Upper lobe of right lung (tissue), 1 donor: ENCODE measurements around the gene MAFG. TPM values are rescaled to one million over a fixed set of nuclear protein-coding genes. Genes with fewer than 3 reads are reported as not detected.
A peak's percentile ranks its signal among the peaks of the same experiment; 100 is the strongest.

Experiments
- ATAC-seq: fragments of 200-7000 bp; cut with Tn5 transposase; one replicate; pipeline ENCODE4 v1.9.1; 2020; ENCODE audit warnings: mild to moderate bottlenecking, moderate library complexity
- DNase-seq: peaks from one replicate; pipeline ENCODE4 v3.0.0-alpha.2; 2020
- H3K27ac ChIP-seq: fragments of 200-600 bp; one replicate; pipeline ENCODE4 v1.8.0; 2022
- H3K27me3 ChIP-seq: fragments of 200-600 bp; one replicate; pipeline ENCODE4 v1.8.0; 2022; ENCODE audit warnings: mild to moderate bottlenecking
- H3K36me3 ChIP-seq: fragments of 200-600 bp; one replicate; pipeline ENCODE4 v1.8.0; 2022
- H3K4me1 ChIP-seq: fragments of 200-600 bp; one replicate; pipeline ENCODE4 v1.8.0; 2022
- H3K4me3 ChIP-seq: fragments of 200-600 bp; one replicate; pipeline ENCODE4 v1.8.0; 2022; ENCODE audit warnings: mild to moderate bottlenecking
- H3K9me3 ChIP-seq: fragments of 200-600 bp; one replicate; pipeline ENCODE4 v1.8.0; 2022
- CTCF ChIP-seq: fragments of 200-600 bp; IDR thresholded peaks from one replicate; pipeline ENCODE4 v1.8.0; 2022; ENCODE audit warnings: antibody characterized with exemption
- intact Hi-C: fragments of 100-400 bp; cut with DNase I; formaldehyde crosslinking; loops from one replicate; pipeline ENCODE4 v1.11.0; 2022
- total RNA-seq: library from RNA; stranded (reverse); fragmentation: NEBNext Ultra II Directional; extraction: Animal tissue kit (Norgen Biotek cat#: 25700); gene quantifications from one replicate; pipeline ENCODE4 v1.2.1, GENCODE V29; 2021
- donor health status: DM: no; HTN: yes; CAD: no; lungs with severe emphysema.

Gene MAFG
- total RNA-seq, 1 donor from 2014 or later: 35.9 TPM

- no peak for ATAC-seq
- intact Hi-C loops: no loop called here
- H3K4me3 ChIP-seq: no peak overlapping the region
- H3K9me3 ChIP-seq: no peaks in the 10 kb centered on the region
- TF ChIP-seq CTCF: no peak
- no peak for DNase-seq
- H3K4me1 ChIP-seq: peaks cover 14% of the 10 kb centered on the region
- no peaks in the 10 kb centered on the region for H3K27me3 ChIP-seq
- H3K27ac ChIP-seq: no peak overlapping the region
- H3K36me3 ChIP-seq: peaks cover 67% of the 10 kb centered on the region
Observed at GRCh38 chr17:81885454-81885853, 42.1 kb downstream of the MAFG start.

GRCh38 chr17:81884968-81885367, 42.6 kb downstream of the MAFG start:
- Histone ChIP-seq H3K4me3 (no peak overlapping the region), H3K27ac (no peak overlapping the region), H3K9me3 (no peaks in the 10 kb centered on the region), H3K27me3 (no peaks in the 10 kb centered on the region), H3K36me3 (peaks cover 65% of the 10 kb centered on the region), H3K4me1 (peaks cover 9% of the 10 kb centered on the region)
- TF ChIP-seq CTCF: no peak
- DNase-seq: no peak
- ATAC-seq: no peak
- intact Hi-C loops: no loop called here

GRCh38 chr17:81884520-81884919, 43.0 kb downstream of the MAFG start:
- no peak for TF ChIP-seq CTCF
- H3K4me3 ChIP-seq: no peak overlapping the region
- H3K4me1 ChIP-seq: peaks cover 4% of the 10 kb centered on the region
- H3K27me3 ChIP-seq: no peaks in the 10 kb centered on the region
- H3K9me3 ChIP-seq: no peaks in the 10 kb centered on the region
- DNase-seq: no peak
- no peak overlapping the region for H3K27ac ChIP-seq
- H3K36me3 ChIP-seq: peaks cover 64% of the 10 kb centered on the region
- ATAC-seq: peak; percentile 21
- intact Hi-C loops: no loop called here

- DNase-seq (no peak), ATAC-seq (no peak)
- no peak overlapping the region for H3K4me3 ChIP-seq
- H3K27ac ChIP-seq: no peak overlapping the region
- no peaks in the 10 kb centered on the region for H3K9me3 ChIP-seq
- intact Hi-C loops: no loop called here
- no peaks in the 10 kb centered on the region for H3K27me3 ChIP-seq
- no peaks in the 10 kb centered on the region for H3K4me1 ChIP-seq
- TF ChIP-seq CTCF: no peak
- H3K36me3 ChIP-seq: peaks cover 25% of the 10 kb centered on the region
Observed at GRCh38 chr17:81879121-81879520, 48.4 kb downstream of the MAFG start.

GRCh38 chr17:81878294-81878693, 49.2 kb downstream of the MAFG start:
- DNase-seq: no peak
- no peak overlapping the region for H3K4me3 ChIP-seq
- H3K4me1 ChIP-seq: no peaks in the 10 kb centered on the region
- no peaks in the 10 kb centered on the region for H3K27me3 ChIP-seq
- no peak for ATAC-seq
- intact Hi-C loops: no loop called here
- peaks cover 25% of the 10 kb centered on the region for H3K36me3 ChIP-seq
- no peaks in the 10 kb centered on the region for H3K9me3 ChIP-seq
- TF ChIP-seq CTCF: no peak
- no peak overlapping the region for H3K27ac ChIP-seq

- Histone ChIP-seq H3K4me1 (peaks cover 6% of the 10 kb centered on the region), H3K27me3 (no peaks in the 10 kb centered on the region), H3K9me3 (no peaks in the 10 kb centered on the region), H3K27ac (no peak overlapping the region), H3K4me3 (no peak overlapping the region), H3K36me3 (peaks cover 25% of the 10 kb centered on the region)
- ATAC-seq (no peak), DNase-seq (no peak)
- intact Hi-C loops: no loop called here
- no peak for TF ChIP-seq CTCF
Observed at GRCh38 chr17:81877569-81877968, 50.0 kb downstream of the MAFG start.
